ENCODE measurements around the gene SORT1. TPM values are rescaled to one million over a fixed set of nuclear protein-coding genes. Genes with fewer than 3 reads are reported as not detected.

The SORT1 gene
- total and polyA plus RNA-seq, 2 of the 13 experiments (the other 11 are each of a cell fraction or from before 2014, with no cell fraction given): 32.4 to 93.0 TPM

- DNase-seq (ENCODE audit: low spot score) (peak; percentile 98), ATAC-seq (peak; percentile 85), FAIRE-seq (no peak)
- H3K79me2 ChIP-seq (ENCODE audit: insufficient read depth, low read length): no peaks in the 10 kb centered on the region
- POLR2A ChIA-PET: interaction anchor here (0.6 to 3.5 kb wide), 18 partner anchors 8 to 258 kb away, joined by 3 to 28 read pairs (median 5); partner anchors contain the start of genes MYBPHL, PSMA5, PSRC1 and SARS1
- peak overlapping the region; percentile 84 for H3K4me2 ChIP-seq (ENCODE audit: low read depth, low read length)
- H2AFZ ChIP-seq (ENCODE audit: low read length): no peak overlapping the region
- no peaks in the 10 kb centered on the region for H4K20me1 ChIP-seq (ENCODE audit: insufficient read depth, low read length)
- intact Hi-C loops (cut with micrococcal nuclease; ENCODE audit: unreplicated experiment) (loop anchor here (1.0 kb wide), 2 partner anchors 16 to 46 kb away; partner anchors contain the start of gene PSRC1), in situ Hi-C loops (cut with HindIII; ENCODE audit: extremely low pct_ligation_motif_present, low pct_unique_long_range_greater_than_20kb) (no loop called here)
- peak overlapping the region; percentile 96 for H3K27ac ChIP-seq (ENCODE audit: extremely low read length, insufficient read depth, low read length)
- under 1% methylated on average over 11 of the region's 11 CpGs for WGBS (ENCODE audit: low lambda C conversion rate)
- peak overlapping the region in 2 of 3 experiments; percentile 6 to 65; a peak in 1 of 6 replicates for H3K4me3 ChIP-seq (replicated peaks in 1 of 3; ENCODE audit: insufficient read depth in 1 of 3, low read depth in 2 of 3, low read length in 3 of 3)
- no peaks in the 10 kb centered on the region for H3K36me3 ChIP-seq (replicated peaks in 1 of 2; ENCODE audit: control insufficient read depth in 1 of 2, insufficient read depth in 2 of 2, low read length in 2 of 2)
- no peaks in the 10 kb centered on the region for H3K9me3 ChIP-seq (ENCODE audit: low read length)
- no peaks in the 10 kb centered on the region for H3K27me3 ChIP-seq (ENCODE audit: control insufficient read depth in 1 of 2, insufficient read depth in 2 of 2, low read length in 2 of 2)
- CTCF ChIA-PET (ENCODE audit: low intra/inter-chr PET ratio, low total read pairs): no interaction called here
- H3K9ac ChIP-seq (ENCODE audit: insufficient read depth, low read depth, low read length): peak overlapping the region; percentile 82
- H3K4me1 ChIP-seq (ENCODE audit: insufficient read depth, low read length): peaks cover 51% of the 10 kb centered on the region
- BruUV-seq (replicated peaks): TSS peak; percentile 90
- TF ChIP-seq TRIM22 (IDR thresholded peaks at IDR 0.05) (no peak), ZNF75D (CRISPR knock-in tag; IDR thresholded peaks at IDR 0.05; ENCODE audit: borderline replicate concordance) (no peak), EHMT2 (IDR thresholded peaks at IDR 0.05; ENCODE audit: borderline replicate concordance, low read depth, low read length) (0 out of 2 replicates have a peak, but pooled peaks have one; percentile 61), NKX3-1 (CRISPR knock-in tag; IDR thresholded peaks at IDR 0.05) (peak; percentile 51; the same call in 1 of the 2 replicates), SMAD1 (CRISPR knock-in tag; IDR thresholded peaks at IDR 0.05; ENCODE audit: borderline replicate concordance, low read depth) (no peak), KDM4B (CRISPR knock-in tag; IDR thresholded peaks at IDR 0.05) (peak; percentile 20; the same call in 1 of the 2 replicates), PLSCR1 (CRISPR knock-in tag; IDR thresholded peaks at IDR 0.05; ENCODE audit: borderline replicate concordance) (no peak), HIC2 (CRISPR knock-in tag; IDR thresholded peaks at IDR 0.05; ENCODE audit: low read depth) (peak; percentile 31), ZNF704 (CRISPR knock-in tag; IDR thresholded peaks at IDR 0.05; ENCODE audit: borderline replicate concordance) (no peak), ZNF224 (CRISPR knock-in tag; IDR thresholded peaks at IDR 0.05) (0 out of 2 replicates have a peak, but pooled peaks have one; percentile 44), TRAFD1 (CRISPR knock-in tag; IDR thresholded peaks at IDR 0.05; ENCODE audit: borderline replicate concordance) (no peak), KLF9 (CRISPR knock-in tag; IDR thresholded peaks at IDR 0.05; ENCODE audit: low read depth) (no peak), KLF6 (CRISPR knock-in tag; IDR thresholded peaks at IDR 0.05) (peak; percentile 87; the same call in 1 of the 2 replicates)
Observed at GRCh38 chr1:109298666-109299557, 98.8 kb downstream of the SORT1 start.
